Measurements from ENCODE around the gene PLD1. TPM values are rescaled to one million over a fixed set of nuclear protein-coding genes. Genes with fewer than 3 reads are reported as not detected.

The PLD1 gene
- total and polyA plus RNA-seq, 10 of the 15 experiments (the other 5 are each of a cell fraction or from before 2014, with no cell fraction given): 2.9 to 108 (median 3.6) TPM

DNA sequence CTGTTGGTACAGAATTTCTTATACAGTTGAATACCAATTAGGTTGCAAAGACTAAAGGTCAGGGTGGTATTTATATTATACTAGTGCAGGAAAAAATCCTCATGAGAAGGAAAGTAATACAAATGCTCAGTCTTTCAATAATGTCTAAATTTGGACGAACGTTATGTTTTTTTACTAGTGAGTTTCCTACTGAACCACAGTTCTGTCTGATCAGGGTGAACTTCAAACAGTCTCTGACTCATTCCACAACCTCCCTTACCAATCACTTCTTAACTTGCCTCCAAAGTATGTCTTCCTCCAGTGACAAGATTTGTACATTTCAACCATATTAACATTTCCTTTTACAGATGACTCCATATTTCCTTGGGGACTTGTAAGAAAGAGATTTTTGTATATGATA, 36.3 kb upstream of the PLD1 start (continued):
- peak; percentile 57; the same call in 1 of the 2 replicates for TF ChIP-seq NBN (IDR thresholded peaks at IDR 0.05)
- TF ChIP-seq BACH1 (IDR thresholded peaks at IDR 0.05; ENCODE audit: borderline replicate concordance): peak; percentile 53; the same call in 1 of the 2 replicates
- TF ChIP-seq MLLT1 (IDR thresholded peaks at IDR 0.05): no peak
- no peak for TF ChIP-seq RELA (IDR thresholded peaks at IDR 0.05; ENCODE audit: borderline replicate concordance, partially characterized antibody)
- TF ChIP-seq EP300 (IDR thresholded peaks at IDR 0.05; ENCODE audit: borderline replicate concordance in 1 of 2, control insufficient read depth in 1 of 2, low read depth in 2 of 2, low read length in 2 of 2): peak; percentile 57 to 78; a peak in 2 of 4 replicates
- TF ChIP-seq ATF7 (IDR thresholded peaks at IDR 0.05; ENCODE audit: low read depth): peak; percentile 75
- peak; percentile 99 for TF ChIP-seq RUNX3 (IDR thresholded peaks at IDR 0.05; ENCODE audit: low read length)
- TF ChIP-seq STAT3 (IDR thresholded peaks at IDR 0.05; ENCODE audit: low read depth, low read length): no peak
- TF ChIP-seq ZNF24 (IDR thresholded peaks at IDR 0.05): peak; percentile 66; the same call in 1 of the 2 replicates
- no peak for TF ChIP-seq MYC (IDR thresholded peaks at IDR 0.05; ENCODE audit: insufficient read depth, insufficient read length, insufficient replicate concordance, low read length, severe bottlenecking)
- peak; percentile 87 for TF ChIP-seq MTA2 (IDR thresholded peaks at IDR 0.05; ENCODE audit: low read depth)
- no peak for TF ChIP-seq HDAC2 (IDR thresholded peaks at IDR 0.05)
- TF ChIP-seq PBX3 (IDR thresholded peaks at IDR 0.05; ENCODE audit: insufficient replicate concordance, low read depth, low read length): no peak
- TF ChIP-seq, protein P1, sequence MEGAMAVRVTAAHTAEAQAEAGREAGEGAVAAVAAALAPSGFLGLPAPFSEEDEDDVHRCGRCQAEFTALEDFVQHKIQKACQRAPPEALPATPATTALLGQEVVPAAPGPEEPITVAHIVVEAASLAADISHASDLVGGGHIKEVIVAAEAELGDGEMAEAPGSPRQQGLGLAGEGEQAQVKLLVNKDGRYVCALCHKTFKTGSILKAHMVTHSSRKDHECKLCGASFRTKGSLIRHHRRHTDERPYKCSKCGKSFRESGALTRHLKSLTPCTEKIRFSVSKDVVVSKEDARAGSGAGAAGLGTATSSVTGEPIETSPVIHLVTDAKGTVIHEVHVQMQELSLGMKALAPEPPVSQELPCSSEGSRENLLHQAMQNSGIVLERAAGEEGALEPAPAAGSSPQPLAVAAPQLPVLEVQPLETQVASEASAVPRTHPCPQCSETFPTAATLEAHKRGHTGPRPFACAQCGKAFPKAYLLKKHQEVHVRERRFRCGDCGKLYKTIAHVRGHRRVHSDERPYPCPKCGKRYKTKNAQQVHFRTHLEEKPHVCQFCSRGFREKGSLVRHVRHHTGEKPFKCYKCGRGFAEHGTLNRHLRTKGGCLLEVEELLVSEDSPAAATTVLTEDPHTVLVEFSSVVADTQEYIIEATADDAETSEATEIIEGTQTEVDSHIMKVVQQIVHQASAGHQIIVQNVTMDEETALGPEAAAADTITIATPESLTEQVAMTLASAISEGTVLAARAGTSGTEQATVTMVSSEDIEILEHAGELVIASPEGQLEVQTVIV (IDR thresholded peaks at IDR 0.05; ENCODE audit: borderline replicate concordance, partially characterized antibody): no peak
- TF ChIP-seq PML (IDR thresholded peaks at IDR 0.05; ENCODE audit: low read length): no peak
- TF ChIP-seq, protein P2, sequence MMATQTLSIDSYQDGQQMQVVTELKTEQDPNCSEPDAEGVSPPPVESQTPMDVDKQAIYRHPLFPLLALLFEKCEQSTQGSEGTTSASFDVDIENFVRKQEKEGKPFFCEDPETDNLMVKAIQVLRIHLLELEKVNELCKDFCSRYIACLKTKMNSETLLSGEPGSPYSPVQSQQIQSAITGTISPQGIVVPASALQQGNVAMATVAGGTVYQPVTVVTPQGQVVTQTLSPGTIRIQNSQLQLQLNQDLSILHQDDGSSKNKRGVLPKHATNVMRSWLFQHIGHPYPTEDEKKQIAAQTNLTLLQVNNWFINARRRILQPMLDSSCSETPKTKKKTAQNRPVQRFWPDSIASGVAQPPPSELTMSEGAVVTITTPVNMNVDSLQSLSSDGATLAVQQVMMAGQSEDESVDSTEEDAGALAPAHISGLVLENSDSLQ (IDR thresholded peaks at IDR 0.05): peak; percentile 28; the same call in 1 of the 2 replicates
- TF ChIP-seq JUNB (IDR thresholded peaks at IDR 0.05): peak; percentile 96
- no peak for TF ChIP-seq NR2C1 (IDR thresholded peaks at IDR 0.05)
- no peak for TF ChIP-seq ZNF622 (IDR thresholded peaks at IDR 0.05)
- no peak for TF ChIP-seq SUZ12 (IDR thresholded peaks at IDR 0.05; ENCODE audit: unreplicated experiment)
- TF ChIP-seq SMC3 (IDR thresholded peaks at IDR 0.05; ENCODE audit: borderline replicate concordance, low read length): no peak
- no peak for TF ChIP-seq NFYA (IDR thresholded peaks at IDR 0.05; ENCODE audit: borderline replicate concordance, low read depth, low read length)
- TF ChIP-seq FOXM1 (IDR thresholded peaks at IDR 0.05; ENCODE audit: low read depth, low read length): peak; percentile 84
- TF ChIP-seq NR2C2 (IDR thresholded peaks at IDR 0.05; ENCODE audit: borderline replicate concordance, control insufficient read depth, insufficient read length, low read depth): no peak
- peak; percentile 90 for TF ChIP-seq DPF2 (IDR thresholded peaks at IDR 0.05)
- no peak for TF ChIP-seq POU2F2 (IDR thresholded peaks at IDR 0.05; ENCODE audit: borderline replicate concordance, low read depth, low read length)

All from GM12878 (cell line).